HepG2 (cell line): ENCODE data around the gene FRMD8. TPM values are rescaled to one million over a fixed set of nuclear protein-coding genes. Genes with fewer than 3 reads are reported as not detected.

ENCODE experiments used
- BCLAF1 ChIP-seq: fragments of 450-650 bp; IDR thresholded peaks from 2 replicates; pipeline ENCODE4 v1.6.1; 2017; ENCODE audit warnings: mild to moderate bottlenecking
- CENPX ChIP-seq: sonication (generic); formaldehyde crosslinking; IDR thresholded peaks from 2 replicates; pipeline ENCODE4 v1.9.0; 2021; ENCODE audit warnings: mild to moderate bottlenecking, missing genetic modification reagents, moderate library complexity
- EED ChIP-seq: sonication (generic); formaldehyde crosslinking; IDR thresholded peaks from 2 replicates; pipeline ENCODE4 v1.5.0; 2020; ENCODE audit warnings: mild to moderate bottlenecking, missing genetic modification reagents
- FOXA3 ChIP-seq: IDR thresholded peaks from 2 replicates; pipeline ENCODE4 v1.6.1; 2016; ENCODE audit warnings: missing genetic modification reagents, missing compliant biosample characterization
- FOXO4 ChIP-seq: sonication (generic); formaldehyde crosslinking; conservative IDR thresholded peaks from 2 replicates; pipeline ENCODE4 v1.8.1; 2023; ENCODE audit warnings: missing genetic modification reagents
- HDAC1 ChIP-seq: sonication (generic); formaldehyde crosslinking; IDR thresholded peaks from 2 replicates; pipeline ENCODE4 v1.5.1; 2020; ENCODE audit warnings: mild to moderate bottlenecking, missing genetic modification reagents
- HNRNPL ChIP-seq: fragments of 200-400 bp; formaldehyde crosslinking; IDR thresholded peaks from 2 replicates; pipeline ENCODE4 v1.6.1; 2017; ENCODE audit warnings: mild to moderate bottlenecking, low read depth, low read length
- ISL2 ChIP-seq: sonication (generic); formaldehyde crosslinking; IDR thresholded peaks from 2 replicates; pipeline ENCODE4 v1.5.0; 2020; ENCODE audit warnings: missing genetic modification reagents
- KLF9 ChIP-seq: IDR thresholded peaks from 2 replicates; pipeline ENCODE4 v1.6.1; 2016; ENCODE audit warnings: low read depth
- RXRA ChIP-seq: sonication (generic); formaldehyde crosslinking; IDR thresholded peaks from 2 replicates; pipeline ENCODE4 v1.5.1; 2020; ENCODE audit warnings: missing genetic modification reagents
- SMAD9 ChIP-seq: sonication (generic); formaldehyde crosslinking; IDR thresholded peaks from 2 replicates; pipeline ENCODE4 v1.5.1; 2020; ENCODE audit warnings: mild to moderate bottlenecking, missing genetic modification reagents
- SP5 ChIP-seq: IDR thresholded peaks from 2 replicates; pipeline ENCODE4 v1.6.1; 2016; ENCODE audit warnings: low read depth, borderline replicate concordance
- THYN1 ChIP-seq: sonication (generic); formaldehyde crosslinking; IDR thresholded peaks from 2 replicates; pipeline ENCODE4 v1.8.1; 2023; ENCODE audit warnings: low read depth, mild to moderate bottlenecking, moderate library complexity, missing genetic modification reagents, borderline replicate concordance
- YEATS4 ChIP-seq: sonication (generic); formaldehyde crosslinking; IDR thresholded peaks from 2 replicates; pipeline ENCODE4 v1.4.0; 2020; ENCODE audit warnings: missing genetic modification reagents, borderline replicate concordance
- ZBTB33 ChIP-seq: sonication (generic); formaldehyde crosslinking; IDR thresholded peaks from 2 replicates; pipeline ENCODE4 v1.4.0; 2020; ENCODE audit warnings: missing genetic modification reagents
- ZBTB4 ChIP-seq: sonication (generic); formaldehyde crosslinking; IDR thresholded peaks from 2 replicates; pipeline ENCODE4 v1.4.0; 2020; ENCODE audit warnings: missing genetic modification reagents, mild to moderate bottlenecking, borderline replicate concordance
- ZFP36L2 ChIP-seq: sonication (generic); formaldehyde crosslinking; IDR thresholded peaks from 2 replicates; pipeline ENCODE4 v1.4.0; 2020; ENCODE audit warnings: missing genetic modification reagents
- ZFY ChIP-seq: sonication (generic); formaldehyde crosslinking; IDR thresholded peaks from 2 replicates; pipeline ENCODE4 v1.4.0; 2020; ENCODE audit warnings: missing genetic modification reagents
- ZNF558 ChIP-seq: sonication (generic); formaldehyde crosslinking; IDR thresholded peaks from 2 replicates; pipeline ENCODE4 v1.9.0; 2022; ENCODE audit warnings: mild to moderate bottlenecking, missing genetic modification reagents, borderline replicate concordance
- ZNF883 ChIP-seq: sonication (generic); formaldehyde crosslinking; IDR thresholded peaks from 2 replicates; pipeline ENCODE4 v1.5.1; 2020; ENCODE audit warnings: mild to moderate bottlenecking, missing genetic modification reagents; ENCODE audit errors: not compliant biosample characterization
- polyA plus RNA-seq, 8 experiments: library from polyadenylated mRNA; depleted of rRNA in 3 of 8; stranded (reverse) in 7 of 8; unstranded in 1 of 8; fragments of >200 nt; fragmentation: Illumina TruSeq in 4 of 8; extraction: Trizol in 4 of 8; gene quantifications; 2 replicates each; pipeline versions ENCODE4 v1.2.1 to v1.2.3, GENCODE V29; 2011 to 2016; ENCODE audit warnings: low read depth in 4 of 8, missing spikeins in 1 of 8, mixed read lengths in 1 of 8; ENCODE audit not compliant: insufficient read depth in 1 of 8
- total RNA-seq, 5 experiments: library from RNA; depleted of rRNA; stranded (reverse); fragments of >200 nt; fragmentation: Illumina TruSeq; extraction: Trizol; gene quantifications; 2 replicates each; pipeline ENCODE4 v1.2.3, GENCODE V29; 2016; ENCODE audit warnings: low read depth in 1 of 5

FRMD8 gene
- total and polyA plus RNA-seq, 2 of the 13 experiments (the other 11 are each of a cell fraction or from before 2014, with no cell fraction given): 5.8 to 20.6 TPM

- TF ChIP-seq BCLAF1 (no peak), YEATS4 (CRISPR knock-in tag) (0 out of 2 replicates have a peak, but pooled peaks have one; percentile 56), SMAD9 (CRISPR knock-in tag) (peak; percentile 82; the same call in 1 of the 2 replicates), FOXA3 (CRISPR knock-in tag) (peak; percentile 62), HNRNPL (peak; percentile 95), SP5 (0 out of 2 replicates have a peak, but pooled peaks have one; percentile 37), HDAC1 (CRISPR knock-in tag) (no peak), ZNF883 (CRISPR knock-in tag) (no peak), RXRA (CRISPR knock-in tag) (peak; percentile 96), EED (no peak), FOXO4 (CRISPR knock-in tag) (no peak), CENPX (CRISPR knock-in tag) (no peak), ZNF558 (CRISPR knock-in tag) (no peak), ISL2 (peak; percentile 41; the same call in 1 of the 2 replicates), ZBTB33 (CRISPR knock-in tag) (0 out of 2 replicates have a peak, but pooled peaks have one; percentile 32), ZBTB4 (no peak), THYN1 (CRISPR knock-in tag) (no peak), ZFP36L2 (CRISPR knock-in tag) (no peak), KLF9 (CRISPR knock-in tag) (no peak), ZFY (CRISPR knock-in tag) (peak; percentile 52)
Observed at GRCh38 chr11:65422633-65423515, 36.4 kb downstream of the FRMD8 start, which contains the start of gene NEAT1 (continued).
